Sigmoid colon (tissue), 7 donors: ENCODE results near the gene DDX18. TPM values are rescaled to one million over a fixed set of nuclear protein-coding genes. Genes with fewer than 3 reads are reported as not detected.

Experiments used
- DNase-seq: peaks from one replicate; pipeline ENCODE4 v3.0.0-alpha.2; 2019
- H3K27ac ChIP-seq, 4 donors: fragments of 200-600 bp; sonication (generic); one replicate each; pipeline ENCODE4 v1.5.1; 2016 to 2019; ENCODE audit warnings: mild to moderate bottlenecking in 1 of 4
- H3K27me3 ChIP-seq, 3 donors: fragments of 200-600 bp; sonication (generic); one replicate each; pipeline ENCODE4 v1.5.1; 2019; ENCODE audit warnings: mild to moderate bottlenecking in 1 of 3
- H3K36me3 ChIP-seq, 4 donors: fragments of 200-600 bp; sonication (generic); one replicate each; pipeline ENCODE4 v1.5.1; 2016 to 2019
- H3K4me1 ChIP-seq, 4 donors: fragments of 200-600 bp; sonication (generic); one replicate each; pipeline ENCODE4 v1.5.1; 2017 to 2019
- H3K4me3 ChIP-seq, 4 donors: fragments of 200-600 bp; sonication (generic); one replicate each; pipeline ENCODE4 v1.5.1; 2017 to 2019; ENCODE audit warnings: mild to moderate bottlenecking in 2 of 4, moderate library complexity in 1 of 4
- H3K9me3 ChIP-seq, 4 donors: fragments of 200-600 bp in 3 of 4; sonication (generic) in 3 of 4; one replicate each; pipeline versions ENCODE4 v1.5.1 to v1.6.1; 2013 to 2019
- EP300 ChIP-seq, 4 donors: sonication (generic); formaldehyde crosslinking; IDR thresholded peaks; one replicate each; pipeline ENCODE4 v1.6.1; 2017; ENCODE audit warnings: antibody characterized with exemption in 4 of 4
- POLR2A ChIP-seq, 2 donors: fragments of 450-650 bp; IDR thresholded peaks; one replicate each; pipeline ENCODE4 v1.6.1; 2016; ENCODE audit warnings: antibody characterized with exemption in 2 of 2, mild to moderate bottlenecking in 2 of 2, moderate library complexity in 2 of 2
- POLR2AphosphoS5 ChIP-seq, 4 donors: sonication (generic); formaldehyde crosslinking; IDR thresholded peaks; one replicate each; pipeline ENCODE4 v1.6.1; 2017; ENCODE audit warnings: antibody characterized with exemption in 4 of 4
- WGBS, 2 donors: extraction: QIAGEN DNeasy Blood & Tissue Kit; methylation state at CpG; one replicate each; pipeline ENCODE4 v1.1.7; 2013; 5-methylcytosine and 5-hydroxymethylcytosine counted together
- intact Hi-C: fragments of 100-400 bp; cut with DNase I; formaldehyde crosslinking; loops from one replicate; pipeline ENCODE4 v1.15.1; 2023
- polyA plus RNA-seq, 3 donors: library from polyadenylated mRNA; stranded (reverse); fragments of 200-250 nt; gene quantifications; one replicate each; pipeline ENCODE4 v1.2.3, GENCODE V29; 2013
- total RNA-seq, 4 donors: library from RNA; depleted of rRNA; stranded (reverse); fragments of >200 nt; gene quantifications; one replicate each; pipeline ENCODE4 v1.1.0, GENCODE V29; 2016
- TF ChIP-seq, protein P1 (sequence below), 4 experiments: fragments of 450-650 bp in 3 of 4; fragments of 200-600 bp in 1 of 4; IDR thresholded peaks; one replicate each; pipeline ENCODE4 v1.5.1; 2016 to 2019; ENCODE audit warnings: antibody characterized with exemption in 4 of 4, mild to moderate bottlenecking in 3 of 4, moderate library complexity in 2 of 4
- donor health status: healthy with polysubstance abuse.
- donor health status: Bipolar disorder and iron deficiency.
- donor health status: healthy.

DDX18 gene
- total and polyA plus RNA-seq, 7 donors, result 18.0 to 41.0 (median 33.0) TPM

DNA sequence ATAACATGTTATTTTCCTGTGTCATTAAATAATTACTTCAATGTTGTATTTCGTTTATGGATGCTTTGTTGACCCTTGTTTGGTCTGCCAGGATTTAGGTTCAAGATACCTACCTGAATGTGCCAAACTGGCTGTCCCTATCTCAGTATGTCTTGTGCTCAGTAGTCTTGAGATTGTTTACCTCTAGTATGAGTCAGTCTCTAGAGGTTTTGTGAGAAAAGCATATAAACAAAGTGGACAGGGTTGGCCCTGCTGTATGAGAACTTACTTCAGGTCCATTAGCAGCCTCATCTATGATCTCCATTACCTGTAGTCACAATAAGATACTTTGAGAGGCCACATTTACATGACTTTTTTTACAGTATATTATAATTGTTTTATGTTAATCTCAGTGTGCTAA is 17.8 kb downstream of the DDX18 start:
- intact Hi-C loops, result no loop called here

DNA sequence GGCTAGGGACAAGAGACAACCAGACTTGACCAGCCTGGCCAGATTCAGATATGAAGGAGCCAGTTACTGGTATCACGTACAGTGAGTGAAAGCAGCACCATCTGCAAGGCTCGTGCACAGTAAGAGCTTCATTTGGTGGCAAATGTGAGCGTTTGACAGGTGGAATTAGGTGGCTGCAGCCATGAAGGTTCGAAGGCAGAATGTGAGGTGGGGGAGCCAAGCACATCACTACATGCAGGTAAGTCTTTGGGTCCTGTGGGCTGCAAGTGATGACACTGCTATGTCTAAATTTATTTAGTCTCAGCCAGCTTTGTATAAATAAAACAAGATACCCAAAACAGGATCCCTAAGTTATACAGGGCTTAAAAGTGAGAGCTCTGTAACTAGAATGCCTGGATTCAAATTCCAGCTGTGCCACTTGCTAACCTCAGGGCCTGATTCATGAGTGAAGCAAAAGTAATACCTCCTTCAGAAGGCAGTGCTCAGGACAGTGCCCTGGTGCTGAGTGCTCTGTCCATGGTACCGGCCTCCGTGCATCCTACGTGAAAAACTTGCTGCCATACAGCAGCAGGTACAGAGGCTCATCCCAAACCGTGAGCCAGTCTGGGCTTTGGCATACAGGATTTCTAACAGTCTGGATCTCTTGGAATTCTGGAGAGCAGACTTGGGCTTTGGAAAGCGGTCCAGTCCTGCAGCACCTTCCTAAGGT is 18.6 kb downstream of the DDX18 start:
- H3K36me3 ChIP-seq, result peaks cover 10 to 59% (median 21%) of the 10 kb centered on the region in 4 donors
- intact Hi-C loops, result no loop called here
- no peak for DNase-seq
- no peaks in the 10 kb centered on the region for H3K27me3 ChIP-seq
- H3K4me1 ChIP-seq, result peaks cover 0 to 14% (median 6%) of the 10 kb centered on the region in 4 donors
- 85 to 91% methylated on average over 9 of the region's 9 CpGs for WGBS, 2 donors
- TF ChIP-seq POLR2AphosphoS5 (IDR thresholded peaks at IDR 0.05), result no peak
- no peak for TF ChIP-seq EP300 (IDR thresholded peaks at IDR 0.05)
- TF ChIP-seq, protein P1, sequence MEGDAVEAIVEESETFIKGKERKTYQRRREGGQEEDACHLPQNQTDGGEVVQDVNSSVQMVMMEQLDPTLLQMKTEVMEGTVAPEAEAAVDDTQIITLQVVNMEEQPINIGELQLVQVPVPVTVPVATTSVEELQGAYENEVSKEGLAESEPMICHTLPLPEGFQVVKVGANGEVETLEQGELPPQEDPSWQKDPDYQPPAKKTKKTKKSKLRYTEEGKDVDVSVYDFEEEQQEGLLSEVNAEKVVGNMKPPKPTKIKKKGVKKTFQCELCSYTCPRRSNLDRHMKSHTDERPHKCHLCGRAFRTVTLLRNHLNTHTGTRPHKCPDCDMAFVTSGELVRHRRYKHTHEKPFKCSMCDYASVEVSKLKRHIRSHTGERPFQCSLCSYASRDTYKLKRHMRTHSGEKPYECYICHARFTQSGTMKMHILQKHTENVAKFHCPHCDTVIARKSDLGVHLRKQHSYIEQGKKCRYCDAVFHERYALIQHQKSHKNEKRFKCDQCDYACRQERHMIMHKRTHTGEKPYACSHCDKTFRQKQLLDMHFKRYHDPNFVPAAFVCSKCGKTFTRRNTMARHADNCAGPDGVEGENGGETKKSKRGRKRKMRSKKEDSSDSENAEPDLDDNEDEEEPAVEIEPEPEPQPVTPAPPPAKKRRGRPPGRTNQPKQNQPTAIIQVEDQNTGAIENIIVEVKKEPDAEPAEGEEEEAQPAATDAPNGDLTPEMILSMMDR (IDR thresholded peaks at IDR 0.05), result no peak
- TF ChIP-seq POLR2A (IDR thresholded peaks at IDR 0.05), result no peak
- H3K9me3 ChIP-seq, result no peaks in the 10 kb centered on the region
- H3K4me3 ChIP-seq, result no peak overlapping the region
- H3K27ac ChIP-seq, result no peak overlapping the region

More for the DNA sequence above, 17.8 kb downstream of the DDX18 start:
- TF ChIP-seq POLR2A (IDR thresholded peaks at IDR 0.05), result no peak
- no peak for TF ChIP-seq POLR2AphosphoS5 (IDR thresholded peaks at IDR 0.05)
- TF ChIP-seq, protein P1 (IDR thresholded peaks at IDR 0.05), result no peak
- no peak for TF ChIP-seq EP300 (IDR thresholded peaks at IDR 0.05)
- WGBS, 2 donors, result 79 to 86% methylated on average over 1 of the region's 1 CpG
- Histone ChIP-seq H3K27ac (no peak overlapping the region), H3K9me3 (no peaks in the 10 kb centered on the region), H3K36me3 (peaks cover 12 to 66% (median 24%) of the 10 kb centered on the region in 4 donors), H3K27me3 (no peaks in the 10 kb centered on the region), H3K4me1 (peaks cover 0 to 14% (median 6%) of the 10 kb centered on the region in 4 donors), H3K4me3 (no peak overlapping the region)
- DNase-seq, result no peak

DNA sequence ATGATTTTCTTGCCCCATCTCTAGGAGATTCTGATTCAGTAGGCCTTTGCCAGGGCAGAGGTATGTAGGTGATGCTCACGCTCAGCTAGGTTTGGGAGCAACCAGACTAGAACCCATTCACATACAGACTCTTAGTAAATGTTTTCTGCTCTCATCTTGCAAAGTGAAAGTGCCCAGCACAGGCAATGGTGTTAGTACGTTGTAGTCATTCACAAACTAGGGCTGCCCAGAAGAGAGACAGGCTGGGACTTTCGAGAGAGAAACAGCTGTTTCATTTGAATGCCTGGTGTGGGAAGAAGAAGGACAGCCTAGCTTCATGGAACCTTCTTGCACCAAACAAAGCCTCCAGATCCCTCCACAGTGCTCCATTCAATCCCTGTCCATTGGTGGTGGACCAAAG is 19.4 kb downstream of the DDX18 start:
- TF ChIP-seq, protein P1 (IDR thresholded peaks at IDR 0.05), result no peak
- TF ChIP-seq POLR2A (IDR thresholded peaks at IDR 0.05) (no peak), POLR2AphosphoS5 (IDR thresholded peaks at IDR 0.05) (no peak), EP300 (IDR thresholded peaks at IDR 0.05) (no peak)
- Histone ChIP-seq H3K4me1 (peaks cover 0 to 14% (median 6%) of the 10 kb centered on the region in 4 donors), H3K4me3 (no peak overlapping the region), H3K9me3 (no peaks in the 10 kb centered on the region), H3K27me3 (no peaks in the 10 kb centered on the region), H3K27ac (no peak overlapping the region), H3K36me3 (peaks cover 2 to 51% (median 13%) of the 10 kb centered on the region in 4 donors)
- DNase-seq, result no peak
- WGBS, 2 donors, result 80 to 81% methylated on average over 3 of the region's 3 CpGs
- intact Hi-C loops, result no loop called here

DNA sequence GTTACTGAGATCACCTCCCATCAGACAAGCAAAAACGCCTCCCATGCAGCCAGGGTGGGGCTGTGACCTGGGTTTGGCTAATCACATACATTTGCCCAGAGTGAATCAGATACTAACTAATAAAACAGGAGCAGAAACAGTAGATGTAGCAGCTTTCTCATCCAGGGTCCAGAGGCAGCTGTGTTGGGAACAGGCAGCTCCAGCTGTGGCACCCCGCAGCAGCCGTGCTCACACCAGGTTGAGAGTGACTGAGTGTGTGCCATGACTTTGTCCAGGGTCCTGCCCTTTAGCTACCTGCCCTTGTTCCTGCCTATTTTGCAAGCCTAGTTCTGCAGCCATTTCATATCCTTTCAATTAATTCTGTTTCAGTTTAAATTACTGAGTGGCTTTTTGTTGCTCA is 20.5 kb downstream of the DDX18 start:
- no peak for DNase-seq
- WGBS, 2 donors, result 85 to 90% methylated on average over 3 of the region's 3 CpGs
- H3K4me3 ChIP-seq, result no peak overlapping the region
- peaks cover 0 to 14% (median 6%) of the 10 kb centered on the region in 4 donors for H3K4me1 ChIP-seq
- TF ChIP-seq, protein P1 (IDR thresholded peaks at IDR 0.05), result no peak
- H3K9me3 ChIP-seq, result no peaks in the 10 kb centered on the region
- peaks cover 0 to 40% (median 7%) of the 10 kb centered on the region in 4 donors for H3K36me3 ChIP-seq
- H3K27ac ChIP-seq, result no peak overlapping the region
- no peaks in the 10 kb centered on the region for H3K27me3 ChIP-seq
- intact Hi-C loops, result loop anchor here (5.0 kb wide), 1 partner anchor 167 kb away; no protein-coding TSS in a partner anchor
